Measurements from ENCODE around the gene LRCH4.
"Not testable (repeated sequence)": the region's sequence is repeated elsewhere in the genome, so short reads cannot be mapped to it uniquely, and the experiment has no call there.

LRCH4 gene

DNA sequence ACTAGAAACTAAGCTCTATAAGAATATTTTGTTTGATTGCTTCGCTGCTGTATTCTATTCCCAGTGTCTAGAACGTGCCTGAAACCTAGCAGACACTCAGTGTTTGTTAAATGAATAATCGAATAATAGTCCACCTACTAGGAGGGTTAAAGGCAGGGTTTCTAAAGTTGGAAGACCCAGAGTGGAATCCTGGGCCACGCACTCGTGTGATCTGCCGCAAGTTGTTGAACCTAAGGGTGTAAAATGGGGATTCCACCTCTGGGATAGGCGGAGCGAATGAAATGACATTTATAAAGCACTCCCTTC is 47.6 kb downstream of the LRCH4 start:
- no peak for TF ChIP-seq CTCF (IDR thresholded peaks at IDR 0.05; ENCODE audit: extremely low read depth, missing control alignments)
- no peak for DNase-seq (ENCODE audit: low spot score)

DNA sequence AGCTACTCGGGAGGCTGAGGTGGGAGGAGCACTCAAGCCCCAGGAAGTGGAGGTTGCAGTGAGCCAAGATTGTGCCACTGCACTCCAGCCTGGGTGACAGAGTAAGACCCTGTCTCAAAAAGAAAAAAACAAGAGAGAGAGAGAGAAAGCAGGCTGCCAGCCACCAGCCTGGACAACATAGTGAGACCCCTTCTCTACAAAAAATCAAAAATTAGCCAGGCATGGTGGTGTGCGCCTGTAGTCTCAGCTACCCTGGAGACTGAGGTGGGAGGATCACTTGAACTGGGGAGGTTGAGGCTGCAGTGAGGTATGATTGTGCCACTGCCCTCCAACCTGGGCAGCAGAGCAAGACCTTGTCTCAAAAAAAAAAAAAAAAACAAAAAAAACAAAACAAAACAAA is 49.2 kb downstream of the LRCH4 start:
- not testable (repeated sequence) for DNase-seq (ENCODE audit: low spot score)

GRCh38 chr7:100535982-100536381 is 49.9 kb downstream of the LRCH4 start:
- not testable (repeated sequence) for DNase-seq (ENCODE audit: low spot score)

GRCh38 chr7:100532165-100533022 is 53.5 kb downstream of the LRCH4 start:
- TF ChIP-seq CTCF (IDR thresholded peaks at IDR 0.05; ENCODE audit: extremely low read depth, missing control alignments) = no peak
- no peak for DNase-seq (ENCODE audit: low spot score)

DNA sequence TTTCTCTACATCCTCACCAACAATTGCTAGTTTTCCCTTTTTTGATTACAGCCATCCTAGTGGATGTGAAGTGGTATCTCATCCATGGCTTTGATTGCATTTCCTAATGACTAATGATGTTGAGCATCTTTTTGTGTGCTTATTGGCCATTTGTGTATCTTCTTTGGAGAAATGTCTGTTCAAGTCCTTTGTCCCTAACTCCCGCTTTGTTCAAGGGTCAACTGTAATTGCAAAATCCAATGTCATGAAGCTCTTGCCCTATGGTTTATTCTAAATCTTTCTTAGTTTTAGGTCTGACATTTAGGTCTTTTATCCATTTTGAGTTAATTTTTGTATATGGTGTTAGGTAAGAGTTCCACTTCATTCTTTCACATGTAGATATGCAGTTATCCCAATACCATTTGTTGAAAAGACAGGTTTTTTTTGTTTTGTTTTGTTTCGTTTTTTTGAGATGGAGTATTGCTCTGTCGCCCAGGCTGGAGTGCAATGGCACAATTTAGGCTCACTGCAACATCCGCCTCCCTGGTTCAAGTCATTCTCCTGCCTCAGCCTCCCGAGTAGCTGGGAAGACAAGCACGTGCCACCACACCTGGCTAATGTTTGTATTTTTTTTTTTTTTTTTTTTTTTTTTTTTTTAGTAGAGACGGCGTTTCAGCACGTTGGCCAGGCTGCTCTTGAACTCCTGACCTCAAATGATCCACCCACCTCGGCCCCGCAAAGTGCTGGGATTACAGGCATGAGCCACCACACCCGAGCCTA is 57.6 kb downstream of the LRCH4 start:
- DNase-seq (ENCODE audit: low spot score) = not testable (repeated sequence)

All from GM20000 (cell line).